GM12873 (cell line): ENCODE measurements around the gene MUC4.

Experiments
- TF ChIP-seq, protein P1 (sequence below): IDR thresholded peaks from 2 replicates; pipeline ENCODE4 v1.5.1; 2012; ENCODE audit warnings: low read depth, mild to moderate bottlenecking, moderate library complexity, low read length, control low read depth; ENCODE audit not compliant: insufficient read depth; ENCODE audit errors: missing control alignments

MUC4 gene

DNA sequence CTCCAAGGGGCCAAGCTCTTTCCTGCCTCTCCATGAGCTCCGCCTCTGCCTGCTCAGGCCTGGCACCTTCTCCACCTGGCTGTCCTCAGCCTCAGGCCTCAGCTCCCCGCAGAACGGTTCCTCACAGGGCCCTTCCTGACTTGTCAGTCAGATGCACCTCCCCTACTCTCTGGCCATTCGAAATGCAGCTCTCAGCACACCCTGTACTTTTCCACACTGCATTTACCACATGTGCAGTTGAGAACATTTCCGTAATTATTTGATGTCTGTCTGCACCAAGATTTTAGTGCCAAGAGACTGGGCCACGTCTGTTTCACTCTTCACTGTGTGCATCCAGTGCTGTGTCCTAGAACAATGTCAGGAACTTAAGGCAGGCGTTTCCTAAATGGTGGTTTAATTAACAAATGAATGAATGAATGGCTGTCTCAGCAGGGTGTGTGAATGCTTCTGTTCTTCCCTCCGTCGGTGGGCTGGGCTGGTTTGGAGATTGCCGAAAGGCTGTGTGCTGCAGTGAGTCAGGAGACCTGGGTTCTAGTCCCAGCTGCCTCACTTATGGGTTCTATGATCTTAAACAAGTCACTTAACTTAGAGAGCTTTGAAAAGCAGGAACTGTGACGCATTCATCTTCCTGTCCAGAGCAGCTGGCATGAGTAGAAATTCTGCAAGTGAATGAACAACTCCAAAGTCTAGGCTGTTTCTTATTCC, 5.4 kb downstream of the MUC4 start:
- TF ChIP-seq, protein P1, sequence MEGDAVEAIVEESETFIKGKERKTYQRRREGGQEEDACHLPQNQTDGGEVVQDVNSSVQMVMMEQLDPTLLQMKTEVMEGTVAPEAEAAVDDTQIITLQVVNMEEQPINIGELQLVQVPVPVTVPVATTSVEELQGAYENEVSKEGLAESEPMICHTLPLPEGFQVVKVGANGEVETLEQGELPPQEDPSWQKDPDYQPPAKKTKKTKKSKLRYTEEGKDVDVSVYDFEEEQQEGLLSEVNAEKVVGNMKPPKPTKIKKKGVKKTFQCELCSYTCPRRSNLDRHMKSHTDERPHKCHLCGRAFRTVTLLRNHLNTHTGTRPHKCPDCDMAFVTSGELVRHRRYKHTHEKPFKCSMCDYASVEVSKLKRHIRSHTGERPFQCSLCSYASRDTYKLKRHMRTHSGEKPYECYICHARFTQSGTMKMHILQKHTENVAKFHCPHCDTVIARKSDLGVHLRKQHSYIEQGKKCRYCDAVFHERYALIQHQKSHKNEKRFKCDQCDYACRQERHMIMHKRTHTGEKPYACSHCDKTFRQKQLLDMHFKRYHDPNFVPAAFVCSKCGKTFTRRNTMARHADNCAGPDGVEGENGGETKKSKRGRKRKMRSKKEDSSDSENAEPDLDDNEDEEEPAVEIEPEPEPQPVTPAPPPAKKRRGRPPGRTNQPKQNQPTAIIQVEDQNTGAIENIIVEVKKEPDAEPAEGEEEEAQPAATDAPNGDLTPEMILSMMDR: no peak

- TF ChIP-seq, protein P1: no peak
These were observed 6.5 kb downstream of the MUC4 start for GRCh38 chr3:195805181-195805580.

DNA sequence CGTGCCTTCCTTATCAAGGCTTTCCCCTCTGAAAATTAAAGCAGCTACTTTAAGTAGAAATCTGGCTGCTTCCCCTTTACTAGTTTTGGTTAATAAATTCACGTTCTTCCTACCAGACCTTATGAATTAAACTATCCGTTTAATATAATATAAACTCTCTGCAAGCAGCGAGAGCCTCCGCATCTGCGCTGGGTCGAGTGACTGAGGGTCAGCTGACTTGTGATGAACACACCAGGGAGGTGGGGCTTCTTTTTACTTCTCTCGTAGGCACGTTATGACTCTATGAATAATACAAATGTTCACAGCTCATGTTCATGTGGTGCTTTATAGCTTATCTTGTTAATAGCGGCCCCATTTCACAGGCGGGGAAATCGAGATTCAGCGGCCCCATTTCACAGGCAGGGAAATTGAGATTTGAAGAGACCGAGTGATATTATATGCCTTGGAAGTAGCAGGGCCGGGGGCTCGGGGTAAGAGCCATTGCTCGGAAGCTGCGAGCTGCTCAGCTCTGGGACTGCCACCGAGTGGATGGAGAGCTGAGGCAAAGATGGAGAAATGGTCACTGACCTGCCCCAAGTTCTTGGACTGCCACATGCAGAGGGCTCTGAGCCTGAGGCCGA, 8.3 kb downstream of the MUC4 start:
- TF ChIP-seq, protein P1: no peak

DNA sequence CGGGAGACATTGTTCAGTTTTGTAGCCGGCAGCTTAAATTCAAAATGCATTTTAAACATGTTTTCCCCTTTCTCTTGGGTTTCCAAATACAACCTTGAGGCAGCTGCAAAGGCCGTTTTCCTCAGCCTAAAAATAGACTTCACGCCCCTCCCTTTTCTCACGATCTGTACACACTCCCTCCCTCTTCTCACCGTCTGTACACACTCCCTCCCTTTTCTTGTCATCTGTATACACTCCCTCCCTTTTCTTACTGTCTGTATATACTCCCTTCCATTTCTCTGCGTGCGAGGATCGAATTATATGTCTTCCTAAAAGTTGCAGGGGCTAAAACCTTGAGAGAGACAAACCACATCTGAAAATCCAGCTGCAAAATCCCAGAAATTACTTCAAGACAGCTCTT, 8.9 kb downstream of the MUC4 start:
- TF ChIP-seq, protein P1: no peak

- TF ChIP-seq, protein P1: no peak
These were observed 9.4 kb downstream of the MUC4 start for GRCh38 chr3:195802261-195802701.

- TF ChIP-seq, protein P1: no peak
These were observed 10.2 kb downstream of the MUC4 start for GRCh38 chr3:195801251-195802183.

DNA sequence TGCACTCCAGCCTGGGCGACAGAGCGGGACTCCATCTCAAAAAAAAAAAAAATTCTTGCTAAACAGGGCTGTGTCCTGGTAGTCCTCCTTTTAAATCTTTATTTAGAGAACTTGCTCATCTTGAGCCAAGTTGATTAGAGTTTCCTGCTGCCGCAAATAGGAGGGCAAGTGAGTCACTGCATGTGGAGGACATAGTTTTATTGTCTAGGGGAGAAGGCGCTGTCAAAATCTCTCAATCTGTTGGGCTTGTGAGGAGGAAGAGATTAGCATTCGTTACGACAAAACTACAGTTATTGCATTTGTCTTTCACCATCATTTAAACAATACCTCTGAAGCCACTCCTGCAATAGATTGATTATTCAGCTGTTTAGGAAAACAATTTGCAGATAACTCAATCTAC, 11.5 kb downstream of the MUC4 start:
- TF ChIP-seq, protein P1: no peak
